SK-N-SH treated with all-trans-retinoic acid at 6 μM for 48 hours (cell line): Measurements from ENCODE around the gene OLFM1.

Source experiments
- CSDC2 ChIP-seq: fragments of 250-450 bp; sonication (Bioruptor Pico); IDR thresholded peaks from 2 replicates; pipeline ENCODE4 v1.5.0; 2020; ENCODE audit warnings: mild to moderate bottlenecking, moderate library complexity
- ZC3H10 ChIP-seq: fragments of 250-450 bp; sonication (Bioruptor Pico); IDR thresholded peaks from 2 replicates; pipeline ENCODE4 v1.5.1; 2021; ENCODE audit warnings: mild to moderate bottlenecking, moderate library complexity
- ZFP30 ChIP-seq: fragments of 450-650 bp; formaldehyde crosslinking; IDR thresholded peaks from 2 replicates; pipeline ENCODE4 v1.5.0; 2022; ENCODE audit warnings: mild to moderate bottlenecking, moderate library complexity

DNA sequence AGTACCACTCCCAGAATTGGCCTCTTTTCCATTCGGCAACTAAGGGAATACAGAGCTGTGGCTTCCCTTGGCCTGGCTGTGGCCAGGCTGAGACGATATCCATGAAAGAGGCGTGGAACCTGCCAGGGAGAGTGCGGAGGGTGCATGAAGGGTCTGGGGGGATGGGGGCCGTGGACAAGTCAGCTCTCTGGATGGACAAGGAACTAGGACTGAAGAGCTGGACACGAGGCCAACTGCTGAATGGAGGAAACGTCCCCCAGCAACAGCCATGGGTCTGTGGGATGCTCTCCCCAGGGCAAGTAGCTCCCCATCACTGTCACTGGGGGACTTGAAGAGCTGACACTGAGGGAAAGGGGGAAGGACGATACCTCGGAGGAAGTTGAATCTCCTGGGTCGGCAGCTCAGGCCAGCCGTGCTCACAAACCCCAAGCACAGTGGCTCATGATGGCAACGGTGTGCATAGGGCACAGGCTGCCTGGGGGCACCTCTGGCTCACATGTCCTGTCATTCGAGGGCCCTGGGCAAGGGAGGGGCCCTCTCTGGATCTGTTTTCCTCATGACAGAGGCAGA lies 4.1 kb upstream of the OLFM1 start:
- TF ChIP-seq CSDC2 (no peak), ZC3H10 (no peak), ZFP30 (CRISPR knock-in tag) (no peak)
